GM20000 (cell line): ENCODE data around the gene CEP170B.
"Not testable (repeated sequence)": the region's sequence is repeated elsewhere in the genome, so short reads cannot be mapped to it uniquely, and the experiment has no call there.

Experiments
- DNase-seq: peaks from one replicate; pipeline ENCODE4 v3.0.0; 2012; ENCODE audit warnings: low spot score
- CTCF ChIP-seq: IDR thresholded peaks from 2 replicates; pipeline ENCODE4 v1.5.1; 2012; ENCODE audit warnings: mild to moderate bottlenecking, control low read depth; ENCODE audit errors: extremely low read depth, missing control alignments

The CEP170B gene

DNA sequence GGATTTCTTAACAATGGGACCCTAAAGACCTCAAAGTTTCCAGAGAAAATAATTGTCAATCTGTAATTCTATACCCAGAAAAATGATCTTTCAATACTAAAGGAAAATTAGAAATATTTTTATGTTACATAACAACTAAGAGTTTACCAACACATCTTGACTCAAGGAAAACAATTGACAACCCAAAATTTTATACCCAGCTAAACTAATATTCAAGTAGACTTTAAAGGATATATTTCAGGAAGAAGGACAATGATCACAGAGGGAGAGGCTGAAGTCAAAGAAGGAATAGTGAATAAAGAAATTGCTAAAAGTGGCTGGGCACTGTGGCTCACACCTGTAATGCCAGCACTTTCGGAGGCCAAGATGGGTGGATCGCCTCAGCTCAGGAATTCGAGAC is 47.0 kb downstream of the CEP170B start:
- no peak for TF ChIP-seq CTCF
- no peak for DNase-seq

- TF ChIP-seq CTCF = no peak
- no peak for DNase-seq
Observed at GRCh38 chr14:104913435-104913834, 48.4 kb downstream of the CEP170B start.

DNA sequence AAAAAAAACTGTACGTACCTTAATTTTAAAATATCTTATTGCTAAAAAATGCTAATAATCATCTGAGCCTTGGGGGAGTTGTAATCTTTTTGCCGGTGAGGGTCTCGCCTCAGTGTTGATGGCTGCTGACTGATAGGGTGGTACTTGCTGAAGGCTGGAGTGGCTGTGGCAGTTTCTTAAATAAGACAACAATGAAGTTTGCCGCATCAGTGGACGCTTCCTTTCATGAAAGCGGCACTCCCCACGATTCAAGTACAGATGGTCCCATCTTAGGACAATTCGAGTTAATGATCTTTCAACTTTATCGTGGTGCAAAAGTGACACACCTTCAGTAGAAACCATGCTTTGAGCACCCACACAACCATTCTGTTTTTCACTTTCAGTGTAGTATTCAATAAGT is 52.0 kb downstream of the CEP170B start:
- TF ChIP-seq CTCF = no peak
- no peak for DNase-seq

DNA sequence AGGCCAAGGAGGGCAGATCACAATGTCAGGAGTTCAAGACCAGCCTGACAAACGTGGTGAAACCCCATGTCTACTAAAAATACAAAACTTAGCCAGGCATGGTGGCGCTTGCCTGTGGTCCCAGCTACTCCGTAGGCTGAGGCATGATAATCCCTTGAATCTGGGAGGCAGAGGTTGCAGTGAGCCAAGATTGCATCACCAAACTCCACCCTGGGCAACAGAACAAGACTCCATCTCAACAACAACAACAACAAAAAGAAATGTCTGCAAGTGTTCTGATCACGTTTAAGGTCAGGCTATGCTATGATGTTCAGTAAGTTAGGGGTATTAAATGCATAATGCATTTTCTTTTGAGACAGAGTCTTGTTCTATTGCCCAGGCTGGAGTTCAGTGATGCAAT is 52.9 kb downstream of the CEP170B start:
- DNase-seq = no peak
- TF ChIP-seq CTCF = no peak

DNA sequence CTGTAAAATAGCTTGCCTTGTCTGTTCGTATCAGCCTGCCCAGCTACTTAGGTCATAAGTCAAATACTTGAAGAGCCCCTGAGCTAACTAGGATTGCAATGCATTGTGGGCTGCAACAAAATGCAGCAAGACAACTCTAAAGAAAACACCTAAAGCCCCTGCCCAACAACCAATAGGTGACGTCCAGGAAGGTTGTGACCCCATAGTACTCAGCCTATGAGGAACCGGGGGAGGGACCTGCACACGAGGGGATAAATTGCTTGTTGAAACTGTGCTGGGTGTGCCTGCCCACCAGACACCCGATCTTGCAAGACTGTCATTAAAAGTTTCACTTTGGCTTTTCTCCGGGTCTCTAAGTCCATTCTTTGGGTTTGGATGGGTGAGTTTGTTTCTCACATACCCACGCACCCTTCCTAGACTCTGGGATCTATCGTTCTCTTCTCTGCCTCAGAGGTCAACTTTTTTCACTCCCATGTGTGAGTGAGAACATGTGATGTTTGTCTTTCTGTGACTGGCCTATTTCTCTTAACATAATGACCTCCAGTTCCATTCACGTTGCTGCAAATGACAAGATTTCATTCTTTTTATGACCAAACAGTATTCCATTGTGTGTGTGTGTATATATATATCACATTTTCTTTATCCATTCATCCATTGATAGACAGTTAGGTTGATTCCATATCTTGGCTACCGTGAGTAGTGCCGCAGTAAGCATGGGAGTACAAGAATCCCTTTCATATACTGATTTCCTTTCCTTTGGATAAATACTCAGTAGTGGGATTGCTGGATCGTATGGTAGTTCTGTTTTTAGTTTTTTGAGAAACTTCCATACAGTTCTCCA is 54.3 kb downstream of the CEP170B start:
- not testable (repeated sequence) for DNase-seq

DNA sequence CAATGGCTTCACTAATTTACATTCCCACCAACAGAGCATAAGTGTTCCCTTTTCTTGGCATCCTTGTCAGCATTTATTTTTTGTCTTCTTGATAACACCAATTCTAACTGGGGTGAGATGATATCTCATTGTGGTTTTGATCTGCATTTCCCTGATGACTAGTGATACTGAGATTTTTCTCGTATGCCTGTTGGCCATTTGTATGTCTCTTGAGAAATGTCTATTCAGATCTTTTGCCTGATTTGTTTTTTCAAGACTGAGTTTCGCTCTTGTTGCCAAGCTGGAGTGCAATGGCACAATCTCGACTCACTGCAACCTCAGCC is 54.9 kb downstream of the CEP170B start:
- no peak for DNase-seq
- no peak for TF ChIP-seq CTCF

- TF ChIP-seq CTCF = no peak
- peak; percentile 6 for DNase-seq
Observed at GRCh38 chr14:104923640-104924420, 58.8 kb downstream of the CEP170B start.
